Measurements from ENCODE around the gene ORM2.
"Not testable (repeated sequence)": the region's sequence is repeated elsewhere in the genome, so short reads cannot be mapped to it uniquely, and the experiment has no call there.

Gene ORM2

GRCh38 chr9:114319147-114319546 is 10.5 kb upstream of the ORM2 start:
- no peak overlapping the region for H3K4me3 ChIP-seq (ENCODE audit: low read depth, low read length)
- DNase-seq (ENCODE audit: low read depth): no peak
- no peak for TF ChIP-seq CTCF (IDR thresholded peaks at IDR 0.05; ENCODE audit: low read depth, low read length, missing control alignments)
- in situ Hi-C loops (cut with HindIII; ENCODE audit: low sequenced_read_pairs): no loop called here

- DNase-seq (ENCODE audit: low read depth); in situ Hi-C loops (cut with HindIII; ENCODE audit: low sequenced_read_pairs); H3K4me3 ChIP-seq (ENCODE audit: low read depth, low read length): not testable (repeated sequence)
Measured at GRCh38 chr9:114320710-114321109, 9.0 kb upstream of the ORM2 start.

GRCh38 chr9:114321759-114322158 is 7.9 kb upstream of the ORM2 start:
- no peak overlapping the region for H3K4me3 ChIP-seq (ENCODE audit: low read depth, low read length)
- in situ Hi-C loops (cut with HindIII; ENCODE audit: low sequenced_read_pairs): no loop called here
- DNase-seq (ENCODE audit: low read depth): no peak
- TF ChIP-seq CTCF (IDR thresholded peaks at IDR 0.05; ENCODE audit: low read depth, low read length, missing control alignments): no peak

GRCh38 chr9:114322160-114322818 is 7.4 kb upstream of the ORM2 start:
- in situ Hi-C loops (cut with HindIII; ENCODE audit: low sequenced_read_pairs); H3K4me3 ChIP-seq (ENCODE audit: low read depth, low read length); DNase-seq (ENCODE audit: low read depth): not testable (repeated sequence)

- H3K4me3 ChIP-seq (ENCODE audit: low read depth, low read length); DNase-seq (ENCODE audit: low read depth); in situ Hi-C loops (cut with HindIII; ENCODE audit: low sequenced_read_pairs): not testable (repeated sequence)
Measured at GRCh38 chr9:114322831-114323531, 6.7 kb upstream of the ORM2 start, which contains the start of gene ORM1. Gene ORM1, plus strand, starts transcription at chr9:114323098. Its CDS starts 36 bp downstream, at chr9:114323134.

- H3K4me3 ChIP-seq (ENCODE audit: low read depth, low read length); DNase-seq (ENCODE audit: low read depth); in situ Hi-C loops (cut with HindIII; ENCODE audit: low sequenced_read_pairs): not testable (repeated sequence)
Measured at GRCh38 chr9:114323849-114324248, 5.8 kb upstream of the ORM2 start.

GRCh38 chr9:114324492-114324891 is 5.2 kb upstream of the ORM2 start:
- no peak overlapping the region for H3K4me3 ChIP-seq (ENCODE audit: low read depth, low read length)
- TF ChIP-seq CTCF (IDR thresholded peaks at IDR 0.05; ENCODE audit: low read depth, low read length, missing control alignments): no peak
- DNase-seq (ENCODE audit: low read depth): no peak
- in situ Hi-C loops (cut with HindIII; ENCODE audit: low sequenced_read_pairs): no loop called here

GRCh38 chr9:114324965-114325364 is 4.7 kb upstream of the ORM2 start:
- H3K4me3 ChIP-seq (ENCODE audit: low read depth, low read length); in situ Hi-C loops (cut with HindIII; ENCODE audit: low sequenced_read_pairs); DNase-seq (ENCODE audit: low read depth): not testable (repeated sequence)

GRCh38 chr9:114325684-114326254 is 3.9 kb upstream of the ORM2 start:
- H3K4me3 ChIP-seq (ENCODE audit: low read depth, low read length); DNase-seq (ENCODE audit: low read depth); in situ Hi-C loops (cut with HindIII; ENCODE audit: low sequenced_read_pairs): not testable (repeated sequence)
